Fibroblast of peridontal ligament (primary cell): ENCODE results near the gene SMOC2.
"Not testable (repeated sequence)": the region's sequence is repeated elsewhere in the genome, so short reads cannot be mapped to it uniquely, and the experiment has no call there.

ENCODE experiments used
- DNase-seq: peaks from one replicate; pipeline ENCODE4 v3.0.0-alpha.2; 2010; ENCODE audit errors: extremely low read depth

The SMOC2 gene

GRCh38 chr6:168650671-168651111 lies 209.7 kb downstream of the SMOC2 start:
- no peak for DNase-seq

DNA sequence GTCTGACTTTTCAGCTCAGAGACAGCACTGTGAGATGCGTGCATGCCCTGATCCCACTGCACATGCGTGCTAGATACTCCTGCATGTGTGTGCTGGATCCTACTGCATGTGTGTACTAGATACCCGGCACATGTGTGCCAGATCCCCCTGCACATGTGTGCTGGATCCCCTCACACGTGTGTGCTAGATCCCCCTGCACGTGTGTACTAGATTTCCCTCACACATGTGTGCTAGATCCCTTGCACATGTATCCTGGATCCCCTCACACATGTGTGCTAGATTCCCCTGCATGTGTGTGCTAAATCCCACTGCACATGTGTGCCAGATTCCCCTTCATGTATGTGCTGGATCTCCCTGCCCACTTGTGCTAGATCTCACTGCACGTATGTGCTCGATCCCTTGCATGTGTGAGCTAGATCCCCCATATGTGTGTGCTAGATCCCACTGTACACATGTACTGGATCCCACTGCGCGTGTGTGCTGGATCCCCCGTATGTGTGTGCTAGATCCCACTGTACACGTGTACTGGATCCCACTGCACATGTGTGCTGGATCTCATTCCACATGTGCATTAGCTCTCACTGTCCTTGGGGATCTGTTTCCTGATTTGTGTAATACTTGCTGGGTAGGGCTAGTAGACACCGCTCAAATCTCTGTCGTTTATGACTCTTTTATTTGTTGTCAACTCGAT lies 214.6 kb downstream of the SMOC2 start:
- no peak for DNase-seq

DNA sequence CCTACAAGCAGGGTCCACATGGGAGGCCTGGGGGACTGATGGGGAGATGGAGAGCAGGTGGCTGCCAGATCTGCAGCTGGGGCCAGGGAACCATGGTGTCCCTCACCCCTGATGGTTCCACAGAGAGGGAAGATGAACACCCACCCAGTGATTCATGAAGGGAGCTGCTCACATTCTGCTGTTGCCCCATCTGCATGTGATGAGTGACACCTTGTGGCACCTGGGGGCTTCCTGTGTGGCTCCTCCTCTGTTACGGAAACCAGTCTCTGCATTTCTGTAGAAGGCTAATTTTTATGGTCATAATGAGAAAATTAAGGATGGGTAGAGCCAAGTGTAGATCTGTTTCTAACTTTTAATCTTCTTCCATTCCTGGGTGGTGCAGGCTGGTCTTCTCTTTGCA lies 217.1 kb downstream of the SMOC2 start:
- DNase-seq = no peak

GRCh38 chr6:168660400-168660945 lies 219.5 kb downstream of the SMOC2 start:
- DNase-seq = no peak

GRCh38 chr6:168662301-168662936 lies 221.4 kb downstream of the SMOC2 start:
- no peak for DNase-seq

GRCh38 chr6:168663041-168663440 lies 222.1 kb downstream of the SMOC2 start:
- no peak for DNase-seq

GRCh38 chr6:168664956-168665355 lies 224.0 kb downstream of the SMOC2 start:
- DNase-seq = no peak

GRCh38 chr6:168666170-168666569 lies 225.2 kb downstream of the SMOC2 start:
- no peak for DNase-seq

DNA sequence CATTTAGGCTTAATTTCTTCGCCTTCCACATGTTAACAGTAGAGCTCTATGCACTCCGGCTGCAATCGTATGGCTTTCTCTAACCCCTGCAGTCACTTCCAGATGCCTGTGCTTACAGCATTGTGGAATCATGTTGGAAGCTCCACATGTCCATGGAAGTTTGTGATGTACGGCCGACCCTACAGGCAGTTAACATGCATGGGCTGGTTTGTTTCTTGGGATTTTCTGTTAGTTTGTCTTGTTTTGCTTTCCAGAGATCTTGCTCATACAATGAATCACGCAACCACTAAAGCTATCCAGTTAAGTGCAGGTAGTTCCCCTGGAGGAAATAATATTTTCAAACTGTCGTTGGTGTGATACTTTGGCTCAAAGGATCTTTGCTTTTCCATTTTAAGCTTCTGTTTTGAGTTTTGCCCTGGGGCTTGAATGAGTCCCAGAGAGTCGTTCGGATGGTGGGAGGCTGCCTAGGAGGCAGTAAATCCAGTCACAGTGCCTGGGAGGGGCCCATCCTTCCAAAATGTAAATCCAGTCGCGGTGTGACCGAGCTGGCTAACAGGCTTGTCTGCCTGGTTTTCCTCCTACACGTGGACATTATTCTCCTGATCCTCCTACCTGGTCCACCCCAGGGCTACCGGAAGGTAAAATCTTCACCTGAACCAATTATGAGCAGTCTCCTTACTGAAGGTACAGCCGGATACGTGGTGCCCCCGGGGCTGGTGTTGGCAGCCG lies 225.9 kb downstream of the SMOC2 start:
- no peak for DNase-seq

DNA sequence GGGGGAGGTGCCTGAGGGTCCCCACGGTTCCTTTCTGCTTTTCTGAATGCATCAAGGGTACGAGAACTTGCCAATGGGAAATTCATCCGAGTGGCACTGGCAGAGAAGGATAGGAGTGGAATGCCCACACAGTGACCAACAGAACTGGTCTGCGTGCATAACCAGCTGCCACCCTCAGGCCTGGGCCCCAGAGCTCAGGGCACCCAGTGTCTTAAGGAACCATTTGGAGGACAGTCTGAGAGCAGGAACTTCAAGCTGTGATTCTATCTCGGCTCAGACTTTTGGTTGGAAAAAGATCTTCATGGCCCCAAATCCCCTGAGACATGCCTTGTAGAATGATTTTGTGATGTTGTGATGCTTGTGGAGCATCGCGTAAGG lies 226.4 kb downstream of the SMOC2 start:
- no peak for DNase-seq

DNA sequence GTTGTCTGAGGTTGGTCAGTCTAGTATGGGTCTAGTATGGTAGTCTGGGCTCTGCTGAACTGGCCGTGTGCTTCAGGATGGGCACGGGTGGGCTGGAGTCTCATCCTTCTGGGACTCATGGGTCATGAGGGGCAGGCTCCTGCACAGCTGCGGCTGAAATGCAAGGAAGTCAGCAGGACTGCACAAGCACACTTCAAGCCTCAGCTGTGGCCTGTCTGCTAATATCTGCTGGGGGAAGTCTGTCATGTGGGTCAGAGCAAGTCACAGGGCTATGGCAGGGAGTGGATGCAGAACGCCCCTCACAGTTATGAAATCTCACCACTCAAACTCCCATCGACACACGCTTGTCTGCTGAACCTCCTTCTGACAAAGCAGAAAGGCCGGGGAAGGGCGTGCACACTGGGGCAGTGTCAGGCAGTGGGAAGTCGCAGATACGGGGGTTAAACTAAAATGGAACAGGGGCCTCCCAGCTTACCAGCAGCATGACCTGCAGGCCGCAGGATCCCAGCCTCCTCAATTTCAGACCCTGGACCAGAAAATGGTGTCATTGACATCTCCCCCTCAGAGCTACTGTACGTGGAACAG lies 229.5 kb downstream of the SMOC2 start:
- no peak for DNase-seq

DNA sequence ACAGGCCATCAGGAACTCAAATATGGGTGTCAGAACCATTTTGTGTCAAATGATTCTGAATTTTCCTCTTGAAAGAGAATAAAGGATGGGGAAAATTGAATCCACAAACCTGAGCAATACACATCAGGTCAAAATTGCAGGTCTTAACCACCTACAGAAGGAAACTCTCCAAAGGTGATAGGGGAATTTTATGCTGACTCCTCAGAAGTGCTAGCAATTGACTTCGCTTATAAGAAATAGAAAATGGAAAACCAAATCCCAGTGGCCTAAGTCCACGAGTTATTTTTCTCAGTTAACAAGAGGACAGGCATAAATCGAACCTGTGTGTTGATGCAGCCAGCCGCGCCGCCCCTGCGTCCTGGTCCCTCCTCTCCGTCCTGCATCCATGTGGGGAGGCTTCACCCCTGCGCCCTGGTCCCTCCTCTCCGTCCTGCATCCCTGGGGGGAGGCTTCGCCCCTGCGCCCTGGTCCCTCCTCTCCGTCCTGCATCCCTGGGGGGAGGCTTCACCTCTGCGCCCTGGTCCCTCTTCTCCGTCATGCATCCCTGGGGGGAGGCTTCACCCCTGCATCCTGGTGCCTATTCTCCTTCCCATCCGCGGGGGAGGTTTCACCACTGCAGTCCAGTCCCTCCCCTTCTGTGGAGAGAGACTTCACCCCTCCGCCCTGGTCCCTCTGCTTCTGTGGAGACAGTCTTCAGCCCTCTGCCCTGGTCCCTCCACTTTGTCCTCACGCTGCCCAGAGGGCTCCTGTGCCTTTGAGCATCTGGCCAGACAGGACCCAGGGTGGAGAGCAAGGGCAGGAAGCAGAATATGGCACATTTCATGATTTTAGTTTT lies 230.3 kb downstream of the SMOC2 start:
- no peak for DNase-seq

- DNase-seq = no peak
Measured at GRCh38 chr6:168671863-168672546, 231.0 kb downstream of the SMOC2 start.

GRCh38 chr6:168674595-168674994 lies 233.6 kb downstream of the SMOC2 start:
- no peak for DNase-seq

GRCh38 chr6:168675375-168675774 lies 234.4 kb downstream of the SMOC2 start:
- no peak for DNase-seq

GRCh38 chr6:168675933-168676551 lies 235.1 kb downstream of the SMOC2 start:
- DNase-seq = no peak

- no peak for DNase-seq
Measured at GRCh38 chr6:168676552-168677322, 235.8 kb downstream of the SMOC2 start.

DNA sequence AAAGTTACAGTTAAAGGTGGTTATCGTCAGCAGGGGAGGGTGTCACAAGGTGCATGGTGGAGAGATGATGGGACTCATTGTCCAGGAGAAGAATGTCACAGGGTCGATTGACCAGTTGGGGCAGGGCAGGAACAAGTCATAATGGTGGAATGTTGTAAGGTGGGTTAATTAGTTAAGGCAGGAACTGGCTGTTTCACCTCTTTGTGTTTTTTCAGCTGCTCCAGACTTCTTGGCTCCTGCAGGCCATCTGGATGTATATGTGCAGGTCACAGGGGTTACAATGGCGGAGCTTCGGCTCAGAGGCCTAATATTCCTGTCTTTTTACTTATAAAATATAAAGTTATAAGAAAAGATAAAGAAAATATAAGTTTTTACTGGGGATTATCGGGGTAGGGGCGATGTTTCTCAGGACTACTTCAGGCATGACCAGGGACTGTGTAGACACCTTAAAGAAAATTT lies 236.4 kb downstream of the SMOC2 start:
- DNase-seq = not testable (repeated sequence)

DNA sequence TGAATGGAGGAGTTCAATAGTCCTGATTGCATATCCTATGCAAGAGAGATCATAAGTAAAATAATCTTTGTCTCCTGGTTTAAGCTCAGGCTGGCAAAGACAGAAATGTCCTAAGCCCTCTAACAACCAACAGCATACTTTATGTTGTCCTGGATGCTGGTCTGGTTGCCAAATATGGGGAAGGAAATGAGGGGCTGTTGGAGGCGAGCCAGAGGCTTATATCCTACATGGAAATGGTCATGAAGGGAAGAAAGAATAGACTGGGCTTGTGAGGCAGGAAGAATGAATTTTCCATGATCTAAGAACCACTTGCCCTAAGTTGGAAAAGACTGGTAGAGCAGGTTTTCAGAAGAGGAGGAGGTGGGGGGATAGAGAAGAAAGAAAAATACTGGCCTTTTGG lies 237.1 kb downstream of the SMOC2 start:
- DNase-seq = no peak
